NCI-H2081 treated with DMSO at 0.1 percent for 48 hours (cell line): ENCODE results near the gene EYA2.

Source experiments
- DNase-seq: peaks from one replicate; lab custom pipeline; 2025; lab: John Stamatoyannopoulos, UW

Gene EYA2

DNA sequence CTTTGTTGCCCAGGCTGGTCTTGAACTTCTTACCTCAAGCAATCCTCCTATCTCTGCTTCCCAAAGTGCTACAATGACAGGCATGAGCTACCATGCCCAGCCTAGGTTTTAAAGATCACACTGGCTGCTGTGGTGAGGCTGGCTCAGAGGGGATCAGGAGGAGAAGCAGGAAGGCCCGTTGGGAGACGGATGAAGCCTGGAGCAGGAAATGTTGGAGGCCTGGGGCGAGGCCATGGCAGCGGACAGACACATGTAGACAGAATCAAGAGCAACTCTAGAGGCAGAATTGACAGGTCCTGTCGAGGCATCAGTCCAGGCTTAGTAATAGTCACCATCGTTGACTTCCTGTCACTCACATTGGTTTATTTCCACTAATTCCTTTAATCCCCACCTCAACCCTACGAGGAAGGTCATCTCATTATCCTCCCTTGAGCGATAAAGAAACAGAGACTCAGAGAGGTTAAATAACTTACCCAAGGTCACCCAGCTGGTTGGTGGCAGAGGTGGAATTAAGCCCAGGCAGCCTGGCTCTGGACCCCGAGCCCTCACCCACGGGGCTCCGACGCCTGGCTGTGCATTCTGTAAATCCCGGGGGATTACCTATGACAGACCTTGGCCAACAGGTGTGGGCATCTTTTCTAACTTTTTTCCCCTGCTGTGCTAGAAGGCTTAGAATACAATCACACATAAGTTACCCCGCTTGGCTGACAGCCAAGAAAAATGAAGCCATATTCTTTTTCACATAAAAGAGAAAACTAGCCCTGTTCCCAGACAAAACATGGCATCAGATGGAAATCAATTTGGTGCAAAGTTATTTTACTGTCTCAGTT is 113.4 kb downstream of the EYA2 start:
- DNase-seq, result no peak

DNA sequence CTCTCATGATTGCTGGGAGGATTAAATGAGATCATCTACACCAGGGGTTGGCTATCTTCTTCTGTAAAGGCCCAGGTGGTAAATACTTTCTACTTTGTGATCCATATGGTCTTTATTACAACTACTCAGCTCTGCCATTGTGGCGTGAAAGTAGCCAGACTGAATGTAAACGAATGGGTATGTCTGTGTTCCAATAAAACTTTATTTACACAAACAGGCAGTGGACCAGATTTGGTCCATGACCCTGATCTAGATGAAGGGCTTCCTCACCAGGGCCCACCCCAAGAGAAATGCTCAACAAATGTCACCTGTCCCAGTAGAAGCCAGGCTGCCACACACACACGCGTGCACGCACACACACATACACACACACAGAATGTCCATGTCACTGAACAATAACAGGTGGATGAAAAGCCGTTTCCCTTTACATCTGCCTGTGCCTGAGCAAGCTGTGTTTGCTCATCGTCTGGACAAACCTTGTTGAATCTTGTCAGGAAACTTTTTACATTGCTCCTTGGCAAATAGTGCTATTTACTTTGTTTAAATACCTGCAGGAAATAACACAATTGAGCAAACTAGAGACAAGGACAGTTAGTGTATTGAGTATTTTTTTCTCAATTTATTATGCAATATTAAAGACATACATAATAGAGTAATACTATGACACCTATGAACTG is 114.3 kb downstream of the EYA2 start:
- no peak for DNase-seq

DNA sequence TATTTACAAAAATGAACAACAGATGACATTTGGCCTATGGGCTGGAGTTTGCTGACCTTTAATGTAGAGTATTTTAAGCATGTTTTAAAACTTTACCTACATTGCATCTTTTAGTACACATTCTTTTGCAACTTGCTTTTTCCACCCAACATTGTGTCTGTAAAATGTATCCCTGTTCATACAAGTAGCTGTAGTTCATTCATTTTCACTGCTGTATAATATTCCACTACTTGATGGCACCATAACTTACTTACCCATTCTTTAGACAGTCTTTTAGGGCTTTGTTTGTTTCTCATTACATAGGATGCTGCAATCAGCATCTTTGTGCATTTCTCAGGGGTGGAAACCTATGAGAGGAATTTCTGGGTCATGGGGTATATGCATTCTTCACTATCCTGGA is 115.1 kb downstream of the EYA2 start:
- no peak for DNase-seq

DNA sequence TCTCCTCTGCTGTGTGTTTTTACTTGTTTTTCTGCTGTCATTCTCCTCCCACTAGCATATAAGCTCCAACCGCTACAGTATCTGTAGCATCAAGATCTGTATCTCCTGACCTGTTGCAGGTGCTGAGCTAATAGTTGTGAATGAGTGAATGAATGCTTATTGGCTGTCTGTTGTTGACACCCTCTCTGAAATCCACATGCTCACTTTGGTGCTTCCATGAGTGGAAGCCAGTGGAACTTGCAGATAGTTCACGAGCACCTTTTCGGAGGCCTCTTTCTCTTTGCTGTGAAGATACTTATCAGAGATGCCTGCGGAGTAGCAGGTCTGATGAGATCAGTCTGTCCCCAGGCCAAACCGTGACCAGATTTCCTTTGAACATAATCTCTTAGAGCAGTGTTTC is 117.3 kb downstream of the EYA2 start:
- DNase-seq, result no peak

DNA sequence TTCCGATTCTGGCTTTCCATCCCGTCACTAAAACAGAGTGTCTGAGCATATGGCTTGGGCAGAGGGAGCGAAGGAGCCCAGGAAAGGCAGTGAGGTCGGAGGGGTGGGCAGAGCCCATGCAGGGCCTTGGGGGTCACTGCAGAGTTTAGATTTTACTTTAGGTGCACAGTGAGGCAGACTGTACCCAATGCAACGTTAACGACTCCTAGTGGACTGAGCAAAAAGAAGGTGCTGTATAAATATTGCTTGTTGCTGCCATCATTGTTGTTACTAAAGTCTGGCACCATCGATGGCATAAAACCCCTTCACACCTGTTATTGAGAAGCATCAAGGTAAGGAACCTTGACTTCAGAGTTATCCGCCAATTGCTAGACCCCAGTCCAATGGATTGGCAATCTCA is 119.0 kb downstream of the EYA2 start:
- no peak for DNase-seq

DNA sequence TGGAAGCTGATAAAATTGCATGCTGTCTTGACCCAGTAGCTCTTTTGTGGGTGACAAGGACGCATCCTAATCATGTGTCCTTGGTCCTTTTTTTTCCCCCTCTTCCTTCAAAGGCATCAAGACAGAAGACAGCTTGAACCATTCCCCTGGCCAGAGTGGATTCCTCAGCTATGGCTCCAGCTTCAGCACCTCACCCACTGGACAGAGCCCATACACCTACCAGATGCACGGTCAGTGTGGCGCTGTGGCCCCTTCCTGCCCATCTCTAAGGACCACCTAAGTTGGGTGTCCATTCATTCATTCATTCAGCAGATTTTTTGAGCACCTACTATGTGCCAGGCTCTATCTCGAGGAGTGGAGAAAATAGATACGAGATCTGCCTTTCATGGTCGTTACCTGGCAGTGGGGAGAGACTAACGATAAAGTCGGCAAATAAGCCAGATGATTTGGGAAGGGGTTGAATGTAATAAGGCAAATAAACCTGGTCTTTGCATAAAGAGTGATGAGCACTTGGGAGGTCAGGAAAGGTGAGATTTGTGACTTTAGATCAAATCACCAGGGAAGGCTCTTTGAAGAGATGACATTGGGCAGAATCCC is 121.5 kb downstream of the EYA2 start:
- no peak for DNase-seq

DNA sequence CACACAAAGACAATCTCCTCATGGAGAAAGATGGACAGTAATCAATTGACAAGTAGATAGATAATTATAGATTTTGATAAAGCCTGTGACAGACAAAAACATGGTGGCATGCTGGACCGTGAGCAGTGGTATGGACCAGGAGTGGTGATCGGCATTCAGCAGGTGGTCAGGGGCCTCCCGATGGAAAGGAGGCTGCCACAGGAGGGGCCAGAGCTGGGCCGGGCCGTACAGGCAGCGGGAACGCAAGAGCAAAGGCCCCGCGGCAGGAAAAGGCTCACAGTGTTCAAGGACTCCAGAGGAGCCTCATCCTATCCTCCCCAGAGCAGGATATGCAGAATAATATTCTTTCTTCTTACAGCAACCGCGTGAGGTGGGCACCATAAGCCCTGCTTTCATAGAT is 123.7 kb downstream of the EYA2 start:
- DNase-seq, result no peak

DNA sequence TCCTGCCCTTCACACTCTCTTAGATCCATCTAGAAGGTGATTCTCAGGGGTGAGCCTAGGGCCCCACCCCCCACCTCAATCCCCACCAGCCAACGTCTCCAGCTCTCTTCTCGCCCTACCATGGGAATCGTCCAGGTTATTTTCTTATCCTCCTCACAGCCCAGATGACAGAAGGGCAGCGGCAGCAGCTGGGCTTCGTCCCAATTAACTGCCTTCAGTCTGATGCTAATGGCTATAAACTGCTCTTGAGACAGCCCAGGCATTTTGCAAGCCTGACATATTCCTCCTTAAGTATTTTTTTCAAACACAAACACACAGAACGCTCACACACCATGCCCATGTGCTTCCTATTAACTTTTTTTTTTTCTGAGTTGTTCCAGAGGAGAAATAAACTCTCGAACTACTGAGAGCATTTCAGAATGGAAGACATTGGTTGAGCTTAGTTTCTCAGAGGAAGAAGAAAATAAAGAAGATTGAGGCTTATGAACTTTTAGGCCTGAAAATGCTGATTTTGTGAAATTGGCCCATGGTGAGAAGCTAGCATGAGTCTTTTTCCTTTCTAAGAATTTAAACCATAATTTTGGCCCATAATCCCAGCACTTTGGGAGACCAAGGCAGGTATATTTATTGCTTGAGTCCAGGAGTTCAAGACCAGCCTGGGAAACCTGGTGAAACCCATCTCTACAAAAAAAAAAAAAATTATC is 124.6 kb downstream of the EYA2 start:
- DNase-seq, result no peak

DNA sequence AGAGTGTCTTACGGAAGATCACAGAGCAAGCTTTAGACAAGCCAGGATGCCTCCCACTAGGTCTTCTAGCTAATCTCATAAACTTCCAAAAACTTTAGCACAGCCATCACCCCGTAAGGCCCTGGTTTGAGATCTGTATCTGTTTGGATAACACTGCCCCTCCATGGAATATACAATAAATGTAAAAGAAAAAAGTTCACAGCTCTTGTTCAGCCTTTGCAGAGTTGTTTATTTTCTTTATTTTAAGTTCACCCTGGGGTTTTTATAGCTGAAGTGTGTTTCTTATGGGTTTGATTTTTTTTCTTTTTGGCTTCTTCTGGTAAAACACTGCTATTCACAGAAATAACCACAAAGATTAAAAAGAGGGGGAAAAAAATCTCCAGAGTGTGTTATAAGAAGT is 125.6 kb downstream of the EYA2 start:
- no peak for DNase-seq

DNA sequence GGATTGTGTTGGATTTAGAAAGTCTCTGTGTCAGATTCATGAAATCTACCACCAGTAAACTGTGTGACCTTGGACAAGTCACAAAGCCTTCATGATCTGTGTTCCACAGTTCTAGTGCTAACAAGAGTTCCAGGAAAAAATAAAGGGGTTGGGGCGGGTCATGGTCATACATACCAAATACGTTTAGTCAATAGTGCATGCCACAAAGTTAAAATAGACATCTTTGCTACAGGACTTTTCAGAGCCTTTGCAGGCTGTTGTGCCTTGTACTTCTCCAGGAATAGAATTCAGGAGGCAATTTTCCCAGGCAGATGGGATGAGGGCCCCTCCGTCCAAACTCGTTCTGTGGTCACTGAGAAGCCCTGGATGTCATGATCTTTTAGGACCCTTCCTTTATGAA is 127.2 kb downstream of the EYA2 start:
- DNase-seq, result no peak

DNA sequence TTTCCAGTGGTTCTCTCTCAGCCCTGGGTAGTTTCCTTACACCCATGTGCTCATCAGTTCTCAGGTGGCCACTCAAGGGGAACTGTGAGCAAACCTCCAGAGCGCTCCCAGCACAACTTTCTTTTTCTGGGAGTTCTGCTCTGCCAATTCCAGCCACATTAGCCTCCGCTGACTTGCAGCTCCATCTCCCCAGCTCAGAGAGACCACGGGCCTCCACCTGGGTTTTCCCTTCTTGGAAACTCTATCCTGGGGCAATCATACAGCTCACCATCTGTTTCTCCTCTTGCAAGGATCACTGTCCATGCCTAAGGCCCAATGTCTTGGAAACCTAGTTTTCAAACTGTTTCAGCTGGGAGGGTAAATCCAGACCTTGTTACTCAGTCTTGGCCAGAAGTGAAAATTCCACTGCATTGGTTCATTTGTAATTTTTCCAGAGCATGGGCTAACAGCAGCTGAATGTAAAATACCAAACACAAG is 129.9 kb downstream of the EYA2 start:
- DNase-seq, result no peak

DNA sequence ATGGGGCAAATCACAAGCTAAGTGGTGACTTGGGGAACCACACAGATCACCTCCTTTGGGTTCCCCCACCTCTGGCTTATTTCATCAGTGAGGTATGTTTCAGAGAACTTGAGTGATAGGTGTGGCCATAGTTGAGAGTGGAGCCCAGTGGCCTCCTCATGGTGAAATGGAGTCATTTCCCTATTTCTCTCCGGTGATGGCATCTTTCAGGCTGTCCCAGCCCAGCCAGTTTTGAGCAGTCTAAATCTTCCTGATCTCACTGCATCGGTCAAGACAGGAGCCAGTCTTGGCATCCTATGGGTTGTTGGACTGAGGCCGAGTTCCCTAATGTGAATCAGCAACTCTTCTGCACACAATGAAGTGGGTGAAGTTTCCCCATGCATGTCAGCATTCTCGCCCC is 132.4 kb downstream of the EYA2 start:
- DNase-seq, result no peak

DNA sequence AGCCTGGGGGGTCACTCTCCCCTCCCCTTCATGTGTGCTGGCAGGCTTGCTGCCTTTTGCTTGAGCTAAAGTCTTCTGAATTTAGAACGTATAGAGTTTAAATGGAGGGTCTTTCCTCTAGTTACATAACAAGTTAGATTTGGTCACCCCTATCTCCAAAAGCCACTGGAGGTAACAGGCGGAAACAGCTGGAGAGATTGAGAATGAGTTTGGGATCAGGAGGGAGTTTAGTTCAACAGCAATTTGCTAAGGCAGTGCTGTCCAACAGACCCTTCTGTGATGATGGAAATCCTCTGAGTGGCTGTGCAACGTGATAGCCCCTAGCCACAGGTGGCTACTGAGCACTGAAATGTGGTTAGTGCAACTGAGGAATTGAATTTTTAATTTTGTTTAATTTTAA is 132.8 kb downstream of the EYA2 start:
- no peak for DNase-seq

DNA sequence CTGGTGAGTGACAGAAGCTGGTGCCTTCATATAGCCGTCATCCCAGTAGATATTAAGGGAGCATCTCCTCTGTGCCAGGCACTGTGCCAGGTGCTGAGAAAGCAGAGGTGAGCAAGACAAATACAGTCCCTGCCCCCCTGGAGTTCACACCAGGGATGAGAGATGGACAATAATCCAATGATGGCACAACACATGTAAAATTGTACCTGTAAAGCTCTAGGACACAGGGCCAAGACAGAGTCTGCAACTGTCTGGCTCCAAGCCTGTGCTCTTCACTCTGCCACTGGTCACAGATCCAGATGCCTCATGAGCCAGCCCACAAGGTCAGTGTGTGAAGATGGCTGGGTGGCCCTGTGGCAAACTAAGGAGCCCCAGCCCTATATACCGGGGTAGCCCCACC is 133.8 kb downstream of the EYA2 start:
- DNase-seq, result no peak

DNA sequence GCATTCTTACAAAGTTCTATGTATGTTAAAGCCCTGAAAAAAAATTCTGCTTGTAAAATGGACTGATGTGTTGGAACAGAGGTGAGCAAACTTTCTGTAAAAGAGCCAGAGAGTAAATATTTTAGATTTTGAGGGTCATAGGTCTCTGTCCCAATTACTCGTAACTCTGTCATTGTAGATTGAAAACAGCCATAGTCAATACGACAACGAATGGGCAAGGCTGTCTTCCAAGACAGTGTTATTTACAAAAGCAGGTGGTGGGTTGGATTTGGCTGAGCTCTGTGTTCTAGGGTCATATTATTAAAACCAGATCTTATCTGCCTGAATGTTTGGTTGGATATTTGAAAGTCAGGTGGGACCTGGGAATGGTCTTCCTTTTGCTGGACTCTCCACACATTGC is 135.2 kb downstream of the EYA2 start:
- DNase-seq, result no peak

DNA sequence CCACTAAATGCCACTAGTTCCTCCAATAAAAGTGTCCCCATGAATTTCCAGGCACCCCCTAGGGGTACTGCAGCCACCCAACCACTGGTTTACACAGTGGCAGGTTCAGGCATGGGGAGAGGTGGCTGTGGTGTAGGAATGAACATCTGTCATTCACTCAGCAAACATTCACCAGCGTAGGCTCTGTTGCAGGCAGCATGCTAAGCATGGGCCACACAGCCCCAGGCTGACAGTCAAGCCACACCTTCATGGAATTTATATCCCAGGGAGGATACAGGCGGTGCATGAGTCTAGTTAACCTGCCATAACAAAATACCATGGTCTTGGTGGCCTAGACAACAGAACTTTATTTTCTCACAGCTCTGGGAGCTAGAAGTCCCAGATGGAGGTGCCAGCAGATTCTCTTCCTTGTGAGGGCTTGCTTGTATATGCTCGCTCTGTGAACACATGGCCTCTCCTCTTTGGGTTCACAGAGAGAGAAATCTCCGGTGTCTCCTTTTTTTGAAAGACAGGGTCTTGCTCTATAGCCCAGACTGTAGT is 135.7 kb downstream of the EYA2 start:
- no peak for DNase-seq

DNA sequence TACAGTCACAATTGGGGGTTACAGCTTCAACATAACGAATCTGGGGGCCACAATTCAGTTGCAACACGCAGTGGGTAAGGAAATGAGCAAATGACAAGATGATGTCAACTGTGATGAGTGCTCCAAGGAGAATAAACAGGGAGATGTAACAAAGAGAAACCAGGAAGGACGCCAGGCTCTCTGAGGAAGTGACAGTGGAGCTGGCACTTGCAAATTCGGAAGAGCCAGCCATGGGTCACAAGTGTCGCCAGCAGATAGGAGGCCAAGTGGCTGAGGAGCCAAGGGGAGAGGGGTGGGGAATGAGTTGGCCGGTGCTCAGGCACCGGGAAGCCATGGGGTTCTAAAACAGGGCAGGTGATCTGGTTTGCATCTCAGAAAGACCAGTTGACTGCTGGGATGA is 136.4 kb downstream of the EYA2 start:
- DNase-seq, result no peak

DNA sequence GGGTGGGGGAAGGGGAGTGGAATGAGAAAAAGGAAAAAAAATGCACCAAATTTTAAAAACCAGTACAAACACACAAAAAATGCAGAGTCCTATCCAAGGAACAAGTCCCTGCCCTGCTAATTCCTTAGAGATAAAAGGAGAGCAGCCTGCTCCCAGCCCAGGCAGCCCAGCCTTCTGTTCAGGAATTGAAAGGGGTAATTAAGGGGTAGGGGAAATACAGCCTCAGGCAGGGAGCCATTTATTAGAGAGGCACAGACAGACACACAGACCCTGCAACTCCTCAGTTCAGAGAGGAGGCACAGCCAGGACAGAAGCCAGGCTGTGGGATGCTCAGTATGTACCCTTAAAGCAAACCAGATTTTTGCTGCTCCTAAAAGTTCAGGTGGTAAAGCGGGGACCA is 137.2 kb downstream of the EYA2 start:
- DNase-seq, result no peak

DNA sequence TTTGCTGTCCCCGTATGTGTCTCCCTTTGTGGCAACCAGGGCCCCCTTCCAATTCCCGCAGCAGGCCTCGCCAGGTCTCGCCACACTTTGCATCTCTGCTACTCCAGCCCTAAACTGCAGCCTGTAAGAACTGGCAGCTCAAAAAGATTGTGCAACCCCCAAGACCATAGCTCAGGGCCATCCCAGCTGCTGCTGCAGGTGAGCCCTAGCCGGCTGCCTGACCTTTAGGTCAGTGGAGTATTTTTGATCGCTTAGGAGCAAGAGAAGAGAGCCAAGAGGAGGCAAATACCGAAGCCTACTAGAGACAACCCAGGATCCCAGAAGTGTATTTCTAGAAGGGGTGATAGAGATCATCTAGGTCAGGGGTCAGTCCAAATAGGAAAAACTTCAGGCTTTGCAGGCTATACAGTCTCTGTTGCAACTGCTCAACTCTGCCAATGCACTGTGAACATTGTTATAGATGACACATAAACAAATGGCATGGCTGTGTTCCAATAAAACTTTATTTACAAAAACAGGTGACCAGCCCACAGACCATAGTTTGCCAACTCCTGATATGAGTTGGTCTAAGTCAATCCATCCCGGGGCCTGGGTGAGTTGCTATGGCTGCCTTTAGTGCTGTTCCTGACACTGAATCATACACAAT is 138.4 kb downstream of the EYA2 start:
- no peak for DNase-seq

DNA sequence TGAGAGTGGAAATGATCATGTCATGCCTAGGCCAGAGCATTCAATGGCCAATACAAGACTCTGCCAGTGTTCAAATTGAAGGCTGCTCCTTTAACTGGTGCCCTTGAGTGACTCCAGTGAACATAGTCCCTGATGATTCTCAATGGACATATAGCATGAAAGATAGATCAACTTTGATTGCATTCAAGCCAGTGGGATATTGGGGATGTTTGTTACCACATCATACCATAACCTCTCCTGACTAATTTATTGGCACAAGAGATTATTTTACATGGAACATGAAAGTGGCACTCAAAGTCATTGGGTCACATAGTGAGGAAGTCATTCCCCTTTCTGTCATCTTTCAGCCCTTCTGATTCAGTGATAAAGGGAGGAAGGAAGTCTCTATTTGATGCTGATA is 139.0 kb downstream of the EYA2 start:
- no peak for DNase-seq

DNA sequence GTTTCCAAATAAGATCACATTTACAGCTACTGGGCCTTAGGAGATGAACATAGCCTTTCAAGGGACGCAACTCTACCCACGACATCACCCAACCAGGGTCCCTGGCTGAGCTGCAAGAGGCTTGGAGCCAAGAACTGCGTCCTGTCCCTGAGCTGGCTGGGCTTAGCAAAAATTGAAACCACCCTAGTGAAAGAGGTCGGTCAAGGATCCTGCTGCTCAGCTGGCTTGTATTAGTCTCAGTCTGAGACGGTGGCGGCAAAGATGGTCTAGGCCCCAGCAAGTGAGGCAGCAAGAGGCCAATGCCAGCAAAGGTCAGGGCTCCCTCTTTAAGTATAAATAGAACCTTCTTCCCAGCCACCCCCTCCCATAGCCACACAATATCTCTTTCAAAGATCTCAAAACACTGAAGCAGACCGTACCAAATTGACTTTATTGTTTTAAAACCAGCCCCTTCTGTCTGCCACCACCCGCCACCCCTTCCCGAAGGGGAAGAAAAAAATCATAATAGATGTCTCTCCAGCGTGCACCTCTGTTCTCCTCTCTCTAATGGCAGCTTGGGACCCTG is 140.5 kb downstream of the EYA2 start:
- DNase-seq, result no peak
